GM12878 (cell line): ENCODE results near the gene MYF6. TPM values are rescaled to one million over a fixed set of nuclear protein-coding genes. Genes with fewer than 3 reads are reported as not detected.

ENCODE experiments used
- ATAC-seq: fragments of 200-7000 bp; cut with Tn5 transposase; 3 replicates; pipeline ENCODE4 v1.9.1; 2020; ENCODE audit warnings: mild to moderate bottlenecking, moderate library complexity
- BruUV-seq: library from RNA; stranded (reverse); fragments of 400-500 nt; replicated peaks from 2 replicates; lab custom pipeline; 2021; lab: Mats Ljungman, UMichigan
- CTCF ChIA-PET: fragments of 300-600 bp; sonication (Branson Sonifier 250); formaldehyde crosslinking; extraction: SDS; loops from one replicate; lab custom pipeline; 2021; ENCODE audit warnings: inconsistent platforms; lab: Yijun Ruan, JAX
- POLR2A ChIA-PET: fragments of 350-600 bp; formaldehyde crosslinking; extraction: SDS; loops from one replicate; lab custom pipeline; 2021; ENCODE audit warnings: inconsistent platforms; lab: Charles Lee
- RAD21 ChIA-PET: fragments of 300-600 bp; sonication (Branson Sonifier 250); formaldehyde crosslinking; loops from one replicate; lab custom pipeline; 2023; ENCODE audit warnings: antibody characterized with exemption; ENCODE audit not compliant: unreplicated experiment; lab: Charles Lee
- SMC1A ChIA-PET: fragments of 300-600 bp; sonication (Branson Sonifier 250); formaldehyde crosslinking; loops from one replicate; lab custom pipeline; 2023; ENCODE audit not compliant: unreplicated experiment, uncharacterized antibody; lab: Charles Lee
- DNase-seq: peaks from one replicate; pipeline ENCODE4 v3.0.0-alpha.2; 2011; ENCODE audit warnings: low read depth, low spot score
- FAIRE-seq: peaks from 3 replicates; lab custom pipeline; 2011; peaks lifted over from hg19 to GRCh38; lab: Jason Lieb, UNC
- H2AFZ ChIP-seq: 2 replicates; pipeline ENCODE4 v1.6.0; 2011; ENCODE audit warnings: low read depth, low read length, control low read depth; ENCODE audit not compliant: control insufficient read depth
- H3K27ac ChIP-seq: 2 replicates; pipeline ENCODE4 v1.5.1; 2011; ENCODE audit warnings: control low read depth; ENCODE audit not compliant: control insufficient read depth, insufficient read depth
- H3K27me3 ChIP-seq, 2 experiments: replicated peaks in 1 of 2; 2 replicates each; pipeline versions ENCODE4 v1.6.0 to v1.6.1; 2011; ENCODE audit warnings: low read length in 1 of 2; ENCODE audit not compliant: control insufficient read depth in 2 of 2, insufficient read depth in 2 of 2
- H3K36me3 ChIP-seq, 2 experiments: 2 replicates each; pipeline ENCODE4 v1.5.1; 2011; ENCODE audit warnings: low read length in 1 of 2; ENCODE audit not compliant: control insufficient read depth in 2 of 2, insufficient read depth in 2 of 2
- H3K4me1 ChIP-seq: 2 replicates; pipeline ENCODE4 v1.6.1; 2011; ENCODE audit warnings: mild to moderate bottlenecking, low read length, moderate library complexity, mixed read lengths; ENCODE audit not compliant: control insufficient read depth, insufficient read depth
- H3K4me2 ChIP-seq: 2 replicates; pipeline ENCODE4 v1.6.0; 2011; ENCODE audit warnings: control low read depth; ENCODE audit not compliant: control insufficient read depth, insufficient read depth
- H3K4me3 ChIP-seq: fragments of 200-600 bp; sonication (generic); 2 replicates; pipeline ENCODE4 v1.5.1; 2016
- H3K79me2 ChIP-seq: 2 replicates; pipeline ENCODE4 v1.6.0; 2011; ENCODE audit warnings: low read length; ENCODE audit not compliant: control insufficient read depth, insufficient read depth
- H3K9ac ChIP-seq: 2 replicates; pipeline ENCODE4 v1.8.0; 2011; ENCODE audit warnings: low read length, control low read depth, mixed read lengths; ENCODE audit not compliant: control insufficient read depth, insufficient read depth
- H3K9me3 ChIP-seq: replicated peaks from 3 replicates; pipeline ENCODE4 v1.5.1; 2011; ENCODE audit warnings: mild to moderate bottlenecking, low read length; ENCODE audit not compliant: control insufficient read depth, insufficient read depth
- H4K20me1 ChIP-seq: 2 replicates; pipeline ENCODE4 v1.6.0; 2011; ENCODE audit not compliant: control insufficient read depth, insufficient read depth
- BMI1 ChIP-seq: fragments of 450-650 bp; IDR thresholded peaks from 2 replicates; pipeline ENCODE4 v1.6.1; 2016; ENCODE audit warnings: mild to moderate bottlenecking, moderate library complexity, borderline replicate concordance
- CEBPZ ChIP-seq: fragments of 150-350 bp; IDR thresholded peaks from 2 replicates; pipeline ENCODE4 v1.6.1; 2016; ENCODE audit warnings: low read depth, low read length
- CHD1 ChIP-seq: IDR thresholded peaks from 2 replicates; pipeline ENCODE4 v1.6.1; 2012; ENCODE audit warnings: low read depth, low read length, improper control_type of control experiment
- CREM ChIP-seq: IDR thresholded peaks from 2 replicates; pipeline ENCODE4 v1.6.1; 2014; ENCODE audit warnings: antibody characterized with exemption, low read depth
- E4F1 ChIP-seq: fragments of 450-650 bp; IDR thresholded peaks from 2 replicates; pipeline ENCODE4 v1.6.1; 2018; ENCODE audit warnings: borderline replicate concordance, mild to moderate bottlenecking; ENCODE audit not compliant: partially characterized antibody
- ESRRA ChIP-seq: IDR thresholded peaks from 2 replicates; pipeline ENCODE4 v1.6.1; 2012; ENCODE audit warnings: mild to moderate bottlenecking, low read length, improper control_type of control experiment
- HCFC1 ChIP-seq: fragments of 150-350 bp; IDR thresholded peaks from 2 replicates; pipeline ENCODE4 v1.6.1; 2014; ENCODE audit warnings: low read length
- HDAC2 ChIP-seq: fragments of 200-600 bp; sonication (generic); IDR thresholded peaks from 2 replicates; pipeline ENCODE4 v1.6.1; 2017
- JUNB ChIP-seq: IDR thresholded peaks from 2 replicates; pipeline ENCODE4 v1.6.1; 2016; ENCODE audit warnings: antibody characterized with exemption, mild to moderate bottlenecking
- POU2F2 ChIP-seq: IDR thresholded peaks from 3 replicates; pipeline ENCODE4 v1.6.1; 2011; ENCODE audit warnings: low read depth, mild to moderate bottlenecking, low read length, borderline replicate concordance
- PRDM15 ChIP-seq: fragments of 450-650 bp; formaldehyde crosslinking; IDR thresholded peaks from 2 replicates; pipeline ENCODE4 v1.4.0; 2020; ENCODE audit warnings: mild to moderate bottlenecking, moderate library complexity
- RCOR1 ChIP-seq: conservative IDR thresholded peaks from 2 replicates; pipeline ENCODE4 v1.6.1; 2012; ENCODE audit warnings: low read depth, low read length, improper control_type of control experiment
- RELA ChIP-seq: fragments of 450-650 bp; IDR thresholded peaks from 2 replicates; pipeline ENCODE4 v1.8.0; 2014; ENCODE audit warnings: borderline replicate concordance; ENCODE audit not compliant: partially characterized antibody
- SIX5 ChIP-seq: IDR thresholded peaks from 2 replicates; pipeline ENCODE4 v1.6.1; 2011; ENCODE audit warnings: mild to moderate bottlenecking, low read depth, low read length, moderate library complexity; ENCODE audit not compliant: severe bottlenecking
- SMAD1 ChIP-seq: fragments of 450-650 bp; IDR thresholded peaks from 2 replicates; pipeline ENCODE4 v1.6.1; 2018; ENCODE audit warnings: mild to moderate bottlenecking, low read depth; ENCODE audit not compliant: partially characterized antibody
- SREBF2 ChIP-seq: IDR thresholded peaks from 2 replicates; pipeline ENCODE4 v1.6.1; 2012; ENCODE audit warnings: mild to moderate bottlenecking, low read length
- TARDBP ChIP-seq: IDR thresholded peaks from 2 replicates; pipeline ENCODE4 v1.6.1; 2016; ENCODE audit warnings: borderline replicate concordance
- WGBS: methylation state at CpG from one replicate; pipeline ENCODE4 v1.1.6; 2016; ENCODE audit warnings: low lambda C conversion rate; ENCODE audit not compliant: insufficient replicate concordance, insufficient coverage; ENCODE audit errors: missing lambda C conversion rate; 5-methylcytosine and 5-hydroxymethylcytosine counted together
- in situ Hi-C: fragments of 300-500 bp; cut with MboI; formaldehyde crosslinking; loops from 9 replicates; pipeline ENCODE4 v1.14.3; 2018; ENCODE audit warnings: mixed read lengths
- intact Hi-C: fragments of 100-400 bp; cut with micrococcal nuclease; formaldehyde crosslinking; loops from one replicate; pipeline ENCODE4 v1.14.2; 2022; ENCODE audit not compliant: unreplicated experiment
- polyA plus RNA-seq, 11 experiments: library from polyadenylated mRNA; depleted of rRNA in 4 of 11; unstranded in 6 of 11; stranded (reverse) in 5 of 11; fragments of >200 nt; fragmentation: Nextera tagmentation in 4 of 11; fragmentation: Illumina TruSeq in 1 of 11; extraction: Ambion mirVana in 4 of 11; extraction: Trizol in 1 of 11; gene quantifications; 1 replicate in 1 of 11; 2 replicates in 10 of 11; pipeline versions ENCODE4 v1.2.1 to v1.2.3, GENCODE V29; 2011 to 2016; ENCODE audit warnings: inconsistent platforms in 2 of 11, missing spikeins in 2 of 11, low read depth in 1 of 11
- total RNA-seq, 4 experiments: library from RNA; depleted of rRNA in 3 of 4; stranded (reverse); fragments of >200 nt in 3 of 4; fragmentation: Illumina TruSeq in 1 of 4; extraction: Trizol in 1 of 4; gene quantifications; 2 replicates each; pipeline versions ENCODE4 v1.2.1 to v1.2.3, GENCODE V29; 2013 to 2021

Gene MYF6
- total and polyA plus RNA-seq, 10 of the 15 experiments (the other 5 are each of a cell fraction or from before 2014, with no cell fraction given) = not detected

GRCh38 chr12:80717856-80718255 is 10.4 kb downstream of the MYF6 start:
- ChIA-PET CTCF (no interaction called here), RAD21 (no interaction called here), POLR2A (no interaction called here), SMC1A (no interaction called here)
- H2AFZ ChIP-seq = no peak overlapping the region
- intact Hi-C loops (no loop called here), in situ Hi-C loops (no loop called here)
- H3K4me1 ChIP-seq = no peaks in the 10 kb centered on the region
- no peak overlapping the region for H3K9ac ChIP-seq
- no TSS peak for BruUV-seq
- no peaks in the 10 kb centered on the region for H4K20me1 ChIP-seq
- no peak for DNase-seq
- peaks cover 11 to 12% of the 10 kb centered on the region in 2 experiments for H3K27me3 ChIP-seq
- FAIRE-seq = no peak
- H3K9me3 ChIP-seq = no peaks in the 10 kb centered on the region
- ATAC-seq = no peak
- no peaks in the 10 kb centered on the region for H3K79me2 ChIP-seq
- H3K4me2 ChIP-seq = no peak overlapping the region
- H3K4me3 ChIP-seq = no peak overlapping the region
- no peaks in the 10 kb centered on the region for H3K36me3 ChIP-seq
- no peak overlapping the region for H3K27ac ChIP-seq
- 46% methylated on average over 4 of the region's 4 CpGs for WGBS
- TF ChIP-seq CREM (no peak), SIX5 (no peak), RCOR1 (no peak), CEBPZ (no peak), RELA (no peak), SREBF2 (no peak), TARDBP (no peak), HDAC2 (no peak), CHD1 (no peak), SMAD1 (no peak), PRDM15 (no peak), ESRRA (no peak), E4F1 (no peak), JUNB (no peak), BMI1 (no peak), POU2F2 (no peak), HCFC1 (no peak)
